Superior temporal gyrus (tissue), 1 donor: Measurements from ENCODE around the gene HSPA12B.

ENCODE experiments used
- DNase-seq: peaks from one replicate; pipeline ENCODE4 v3.0.0-alpha.2; 2016; ENCODE audit errors: extremely low spot score

HSPA12B gene

DNA sequence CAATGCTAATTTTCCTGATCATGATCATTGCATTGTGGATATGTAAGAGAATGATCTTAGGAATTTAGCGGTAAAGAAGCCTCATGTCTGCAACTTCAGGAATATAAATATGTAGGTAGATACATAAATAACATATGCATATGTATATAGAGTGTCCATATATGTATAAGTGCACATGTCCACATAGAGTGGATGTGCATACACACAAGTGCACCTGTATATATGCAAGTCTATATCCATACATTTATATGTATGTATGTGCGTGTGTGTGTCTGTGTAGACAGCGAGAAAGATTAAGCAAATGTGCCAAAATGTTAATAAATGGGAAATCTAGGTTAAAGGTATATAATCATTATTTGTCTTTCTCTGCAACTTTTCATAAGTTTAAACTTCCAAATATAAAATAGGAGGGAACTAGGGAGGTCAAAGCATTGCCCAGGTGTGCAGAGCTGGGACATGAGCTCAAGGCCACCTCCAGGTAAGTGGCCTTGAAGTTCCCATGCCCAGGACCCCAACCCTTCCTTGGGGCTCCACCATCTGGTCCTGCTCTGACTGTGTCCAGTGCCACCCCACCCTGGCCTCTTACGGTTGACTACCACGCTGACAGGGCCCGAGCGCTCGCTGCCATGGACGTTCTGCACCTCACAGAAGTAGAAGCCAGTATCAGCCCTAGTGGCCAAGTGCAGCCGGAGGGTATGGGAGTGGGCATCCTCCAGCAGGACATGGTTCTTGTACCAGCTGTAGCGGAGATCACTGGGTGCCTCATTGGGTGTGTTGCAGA, 29.7 kb upstream of the HSPA12B start:
- DNase-seq: no peak

DNA sequence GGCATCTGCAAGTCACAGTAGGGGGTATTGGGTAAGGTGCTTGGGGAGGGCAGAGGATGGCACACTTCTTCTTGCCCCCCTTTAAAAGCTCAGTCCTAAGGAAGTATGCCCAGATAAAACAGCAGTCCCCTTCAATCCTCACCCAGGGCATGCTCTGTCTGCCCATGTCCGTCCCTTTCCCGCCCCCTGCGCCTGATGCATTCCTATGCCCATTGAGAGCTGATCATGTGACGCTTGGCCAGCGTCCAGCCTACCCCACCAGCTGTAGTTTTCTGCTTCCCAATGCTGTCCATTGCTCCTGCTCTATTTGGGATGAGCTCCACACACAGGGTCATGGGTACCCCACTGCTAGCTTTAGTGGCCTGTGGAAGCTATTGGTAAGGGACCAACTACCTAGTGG, 28.4 kb upstream of the HSPA12B start:
- no peak for DNase-seq

- no peak for DNase-seq
Observed at GRCh38 chr20:3705491-3705969, 27.0 kb upstream of the HSPA12B start.

GRCh38 chr20:3705970-3706739, 26.3 kb upstream of the HSPA12B start:
- DNase-seq: no peak

- no peak for DNase-seq
Observed at GRCh38 chr20:3706774-3707507, 25.5 kb upstream of the HSPA12B start.

DNA sequence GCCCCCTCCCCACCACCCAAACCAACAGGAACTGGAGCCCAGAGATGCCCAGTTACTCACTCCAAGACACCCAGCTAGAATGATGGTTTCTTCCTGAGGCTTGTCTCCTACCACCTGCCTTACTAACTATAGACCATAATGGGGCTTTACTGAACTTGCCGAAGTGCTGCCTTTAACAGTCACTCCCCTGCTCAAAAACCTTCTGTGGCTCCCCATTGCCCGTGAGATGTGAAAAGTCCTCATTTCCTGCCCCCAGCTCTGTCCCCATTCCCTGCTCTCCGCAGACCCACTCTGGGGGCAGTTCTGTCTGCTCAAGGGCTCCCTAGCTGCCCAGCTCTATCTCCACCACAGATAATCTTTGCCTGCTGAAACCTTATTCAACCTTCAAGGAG, 25.0 kb upstream of the HSPA12B start:
- DNase-seq: no peak

DNA sequence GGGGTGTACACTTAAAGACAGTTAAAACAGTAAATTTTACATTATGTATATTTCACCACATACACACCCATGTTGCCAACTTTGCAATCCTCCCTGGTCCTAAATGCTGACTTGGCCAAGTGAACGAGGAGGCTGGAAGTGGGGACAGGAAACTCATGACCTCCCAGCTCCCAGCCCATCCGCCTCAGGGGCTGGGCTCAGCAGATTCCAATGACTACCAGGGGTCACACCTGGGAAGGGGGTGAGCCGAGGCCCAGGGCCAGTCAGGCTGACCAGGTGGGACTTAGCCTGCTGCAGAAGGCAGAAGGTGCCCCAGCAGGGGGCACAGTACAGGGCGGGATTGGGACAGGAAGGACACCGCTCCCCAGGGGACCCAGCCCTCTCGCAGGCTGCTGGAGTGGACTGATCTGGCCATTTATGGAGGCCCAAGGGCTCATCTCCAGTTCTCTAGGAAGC, 22.4 kb upstream of the HSPA12B start:
- DNase-seq: no peak

GRCh38 chr20:3710703-3711483, 21.6 kb upstream of the HSPA12B start:
- peak; percentile 78 for DNase-seq

DNA sequence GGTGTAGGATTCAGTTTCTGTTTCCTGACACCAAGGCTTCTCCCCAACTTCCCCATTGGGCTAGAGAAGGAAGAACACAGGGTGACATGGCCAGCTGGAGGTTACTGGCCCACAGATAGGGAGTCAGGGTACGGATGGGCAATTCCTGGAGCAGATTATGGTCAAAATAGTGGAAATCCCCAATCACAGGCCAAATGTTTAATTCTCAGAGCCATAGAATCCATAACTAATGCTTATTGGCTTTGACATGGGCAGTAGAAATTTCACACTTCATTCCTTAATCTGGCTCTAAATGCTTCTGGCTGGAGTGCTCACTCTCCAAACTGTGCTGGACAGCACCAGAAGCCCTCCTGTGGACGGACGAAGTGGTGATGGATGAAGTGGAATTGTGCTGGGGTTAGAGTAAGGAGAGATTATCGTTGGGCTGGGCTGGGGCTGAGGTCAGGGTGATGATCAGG, 21.0 kb upstream of the HSPA12B start:
- no peak for DNase-seq

- no peak for DNase-seq
Observed at GRCh38 chr20:3712279-3712873, 20.1 kb upstream of the HSPA12B start, which contains the start of gene SIGLEC1. Gene SIGLEC1 (minus strand): TSS chr20:3712600. CDS start chr20:3707128, 5,472 bp downstream.

GRCh38 chr20:3714092-3714491, 18.4 kb upstream of the HSPA12B start:
- DNase-seq: peak; percentile 18

GRCh38 chr20:3716195-3716834, 16.2 kb upstream of the HSPA12B start:
- DNase-seq: no peak

DNA sequence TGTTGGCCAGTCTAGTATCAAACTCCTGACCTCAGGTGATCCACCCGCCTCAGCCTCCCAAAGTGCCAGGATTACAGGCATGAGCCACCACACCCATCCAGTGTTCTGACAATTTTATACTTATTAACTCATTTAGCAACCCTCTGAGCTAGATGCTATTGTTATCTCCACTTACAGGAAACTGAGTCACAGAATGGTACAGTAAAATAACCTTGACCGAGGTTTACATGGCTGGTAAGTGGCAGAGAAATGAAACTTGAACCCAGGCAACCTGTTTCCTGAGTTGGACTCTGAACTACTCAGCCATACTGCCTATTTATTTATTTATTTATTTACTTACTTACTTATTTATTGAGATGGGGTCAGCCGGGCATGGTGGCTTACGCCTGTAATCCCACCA, 13.4 kb upstream of the HSPA12B start:
- no peak for DNase-seq

- no peak for DNase-seq
Observed at GRCh38 chr20:3720068-3720467, 12.4 kb upstream of the HSPA12B start.

GRCh38 chr20:3720626-3721025, 11.9 kb upstream of the HSPA12B start:
- DNase-seq: no peak

DNA sequence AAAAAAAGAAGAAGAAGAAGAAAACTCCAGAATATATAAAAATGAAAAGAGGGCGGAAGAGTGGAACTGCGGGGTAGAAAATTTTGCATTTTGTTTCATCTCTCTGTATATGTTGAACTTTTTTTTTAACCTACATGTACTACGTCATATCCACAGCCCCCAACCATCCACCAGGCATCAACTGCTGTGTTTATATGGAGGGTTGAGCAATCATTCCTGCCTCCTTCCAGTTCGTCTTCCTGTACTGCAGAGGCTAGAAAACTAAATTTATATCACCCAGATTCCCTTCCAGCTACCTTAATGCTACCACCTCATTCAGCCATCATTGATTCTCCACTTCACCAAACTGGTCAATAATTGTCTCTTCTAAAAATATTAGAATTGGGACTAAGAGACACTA, 10.6 kb upstream of the HSPA12B start:
- no peak for DNase-seq

DNA sequence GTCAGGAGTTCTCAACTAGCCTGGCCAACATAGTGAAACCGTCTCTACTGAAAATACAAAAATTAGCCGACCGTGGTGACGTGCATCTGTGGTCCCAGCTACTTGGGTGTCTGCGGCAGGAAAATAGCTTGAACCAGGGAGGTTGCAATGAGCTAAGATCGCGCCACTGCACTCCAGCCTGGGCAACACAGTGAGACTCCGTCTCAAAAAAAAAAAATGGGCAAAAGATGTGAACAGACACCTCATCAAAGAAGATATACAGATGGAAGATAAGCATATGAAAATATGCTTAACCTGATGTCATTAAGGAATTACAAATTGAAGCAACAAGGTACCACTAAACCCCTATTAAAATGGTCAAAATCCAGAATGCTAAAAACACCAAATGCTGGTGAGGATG, 9.2 kb upstream of the HSPA12B start:
- no peak for DNase-seq

DNA sequence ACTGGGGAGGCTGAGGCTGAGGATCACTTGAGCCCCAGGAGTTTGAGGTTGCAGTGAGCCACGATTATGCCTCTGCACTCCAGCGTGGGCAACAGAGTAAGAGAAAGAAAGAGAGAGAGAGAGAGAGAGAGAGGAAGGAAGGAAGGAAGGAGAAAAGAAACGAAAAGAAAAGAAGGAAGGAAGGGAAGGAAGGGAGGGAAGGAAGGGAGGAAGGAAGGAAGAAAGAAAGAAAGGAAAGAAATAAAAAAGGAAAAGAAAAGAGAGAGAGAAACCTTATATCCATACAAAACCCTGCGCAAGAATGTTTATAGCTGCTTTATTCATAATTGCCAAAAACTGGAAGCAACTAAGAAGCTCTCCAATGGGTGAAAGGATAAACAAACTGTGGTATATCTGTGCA, 8.1 kb upstream of the HSPA12B start:
- DNase-seq: no peak

- peak; percentile 29 for DNase-seq
Observed at GRCh38 chr20:3727401-3728021, 5.0 kb upstream of the HSPA12B start.

GRCh38 chr20:3728354-3728753, 4.1 kb upstream of the HSPA12B start:
- no peak for DNase-seq
